Astrocyte (in vitro differentiated cells and primary cell): ENCODE measurements around the gene SERPINF2. TPM values are rescaled to one million over a fixed set of nuclear protein-coding genes. Genes with fewer than 3 reads are reported as not detected.
"Not testable (repeated sequence)": the region's sequence is repeated elsewhere in the genome, so short reads cannot be mapped to it uniquely, and the experiment has no call there.

ENCODE experiments used
- DNase-seq: peaks from one replicate; pipeline ENCODE4 v3.0.0-alpha.2; 2010; ENCODE audit warnings: low read depth
- FAIRE-seq: peaks from 2 replicates; lab custom pipeline; 2011; peaks lifted over from hg19 to GRCh38; lab: Jason Lieb, UNC
- H2AFZ ChIP-seq: 2 replicates; pipeline ENCODE4 v1.6.0; 2012; ENCODE audit warnings: low read depth, low read length, inconsistent platforms
- H3K27ac ChIP-seq: 2 replicates; pipeline ENCODE4 v1.5.1; 2011; ENCODE audit warnings: low read depth, low read length, inconsistent platforms
- H3K27me3 ChIP-seq: 2 replicates; pipeline ENCODE4 v1.6.0; 2011; ENCODE audit warnings: low read length, inconsistent platforms; ENCODE audit not compliant: insufficient read depth
- H3K36me3 ChIP-seq: 2 replicates; pipeline ENCODE4 v1.5.1; 2011; ENCODE audit warnings: low read length, inconsistent platforms; ENCODE audit not compliant: insufficient read depth
- H3K4me1 ChIP-seq: 2 replicates; pipeline ENCODE4 v1.5.1; 2011; ENCODE audit warnings: low read length, inconsistent platforms; ENCODE audit not compliant: insufficient read depth
- H3K4me2 ChIP-seq: 2 replicates; pipeline ENCODE4 v1.6.0; 2012; ENCODE audit warnings: low read length, inconsistent platforms
- H3K4me3 ChIP-seq: 2 replicates; pipeline ENCODE4 v1.5.1; 2011; ENCODE audit warnings: low read depth, mild to moderate bottlenecking, low read length, inconsistent platforms; ENCODE audit not compliant: insufficient read depth
- H3K79me2 ChIP-seq: 2 replicates; pipeline ENCODE4 v1.6.0; 2012; ENCODE audit warnings: mild to moderate bottlenecking, low read length, inconsistent platforms; ENCODE audit not compliant: insufficient read depth
- H3K9ac ChIP-seq: 2 replicates; pipeline ENCODE4 v1.6.0; 2012; ENCODE audit warnings: mild to moderate bottlenecking, low read length, inconsistent platforms
- H3K9me3 ChIP-seq: 2 replicates; pipeline ENCODE4 v1.5.1; 2012; ENCODE audit warnings: low read depth, mild to moderate bottlenecking, low read length, inconsistent platforms; ENCODE audit not compliant: insufficient read depth
- H4K20me1 ChIP-seq: 2 replicates; pipeline ENCODE4 v1.6.0; 2012; ENCODE audit warnings: low read length, inconsistent platforms; ENCODE audit not compliant: insufficient read depth
- H3K27ac Mint-ChIP-seq: one replicate; pipeline ENCODE4 v1.8.0; 2021; ENCODE audit warnings: mild to moderate bottlenecking, mixed read lengths; ENCODE audit not compliant: unreplicated experiment
- H3K27me3 Mint-ChIP-seq: one replicate; pipeline ENCODE4 v1.8.0; 2021; ENCODE audit warnings: low read depth, mixed read lengths; ENCODE audit not compliant: unreplicated experiment
- H3K36me3 Mint-ChIP-seq: one replicate; pipeline ENCODE4 v1.8.0; 2021; ENCODE audit warnings: low read depth, mixed read lengths; ENCODE audit not compliant: unreplicated experiment
- H3K4me1 Mint-ChIP-seq: one replicate; pipeline ENCODE4 v1.8.0; 2021; ENCODE audit warnings: low read depth, mixed read lengths; ENCODE audit not compliant: unreplicated experiment
- H3K4me3 Mint-ChIP-seq: one replicate; pipeline ENCODE4 v1.8.0; 2021; ENCODE audit warnings: mild to moderate bottlenecking, moderate library complexity, mixed read lengths; ENCODE audit not compliant: unreplicated experiment
- H3K9me3 Mint-ChIP-seq: one replicate; pipeline ENCODE4 v1.8.0; 2021; ENCODE audit warnings: mild to moderate bottlenecking, mixed read lengths; ENCODE audit not compliant: unreplicated experiment
- CTCF ChIP-seq: IDR thresholded peaks from 2 replicates; pipeline ENCODE4 v1.5.1; 2011; ENCODE audit warnings: low read depth, mild to moderate bottlenecking, inconsistent platforms, low read length, moderate library complexity; ENCODE audit not compliant: insufficient read depth
- EZH2 ChIP-seq: IDR thresholded peaks from 2 replicates; pipeline ENCODE4 v1.6.1; 2012; ENCODE audit warnings: mild to moderate bottlenecking, low read length, inconsistent platforms; ENCODE audit not compliant: insufficient read depth
- total RNA-seq: library from RNA; stranded (reverse); gene quantifications from 2 replicates; pipeline ENCODE4 v1.2.1, GENCODE V29; 2021

SERPINF2 gene
- total RNA-seq, 1 donor from 2014 or later, result 0.11 TPM

DNA sequence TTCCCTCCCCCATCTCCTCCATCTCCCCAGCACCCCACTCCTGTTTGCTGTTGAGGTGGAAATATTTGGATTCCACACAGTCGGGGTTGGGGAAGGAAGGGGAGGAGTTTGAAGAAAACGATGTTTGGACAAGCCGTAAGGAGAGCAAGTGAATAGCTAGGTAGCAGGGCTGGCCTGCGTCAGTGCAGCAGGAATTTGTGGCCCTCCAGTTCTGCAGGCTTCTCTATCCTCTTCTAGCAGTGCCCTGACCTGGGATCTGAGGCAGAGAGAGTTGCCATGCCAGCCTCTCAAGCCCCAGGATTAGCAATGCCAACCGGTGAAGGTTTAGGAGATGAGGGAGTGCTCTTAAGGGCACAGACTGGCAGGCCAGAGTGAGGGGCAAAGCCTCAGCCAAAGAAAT lies 45.0 kb upstream of the SERPINF2 start:
- H3K4me3 ChIP-seq, result no peak overlapping the region
- H3K4me2 ChIP-seq, result no peak overlapping the region
- H3K27ac Mint-ChIP-seq, result no peak overlapping the region
- TF ChIP-seq EZH2 (no peak), CTCF (no peak)
- H3K27me3 Mint-ChIP-seq, result no peaks in the 10 kb centered on the region
- H4K20me1 ChIP-seq, result no peaks in the 10 kb centered on the region
- no peaks in the 10 kb centered on the region for H3K79me2 ChIP-seq
- H3K36me3 Mint-ChIP-seq, result peaks cover 3% of the 10 kb centered on the region
- no peak overlapping the region for H3K27ac ChIP-seq
- H3K4me1 Mint-ChIP-seq, result peaks cover 2% of the 10 kb centered on the region
- no peak overlapping the region for H3K4me3 Mint-ChIP-seq
- FAIRE-seq (no peak), DNase-seq (no peak)
- H3K9ac ChIP-seq, result no peak overlapping the region
- no peaks in the 10 kb centered on the region for H3K36me3 ChIP-seq
- H3K4me1 ChIP-seq, result no peaks in the 10 kb centered on the region
- peaks cover 5% of the 10 kb centered on the region for H3K9me3 Mint-ChIP-seq
- H3K27me3 ChIP-seq, result no peaks in the 10 kb centered on the region
- no peak overlapping the region for H2AFZ ChIP-seq
- H3K9me3 ChIP-seq, result no peaks in the 10 kb centered on the region

- H3K9me3 ChIP-seq, H3K4me3 ChIP-seq, DNase-seq, H3K4me3 Mint-ChIP-seq, H3K36me3 Mint-ChIP-seq, H3K27ac Mint-ChIP-seq, H4K20me1 ChIP-seq, H2AFZ ChIP-seq, H3K27me3 ChIP-seq, H3K27ac ChIP-seq, FAIRE-seq, H3K4me1 ChIP-seq, H3K4me1 Mint-ChIP-seq, H3K27me3 Mint-ChIP-seq, H3K36me3 ChIP-seq, H3K9ac ChIP-seq, H3K79me2 ChIP-seq, H3K4me2 ChIP-seq, H3K9me3 Mint-ChIP-seq: not testable (repeated sequence)
These were observed 42.8 kb upstream of the SERPINF2 start for GRCh38 chr17:1699891-1700290.

DNA sequence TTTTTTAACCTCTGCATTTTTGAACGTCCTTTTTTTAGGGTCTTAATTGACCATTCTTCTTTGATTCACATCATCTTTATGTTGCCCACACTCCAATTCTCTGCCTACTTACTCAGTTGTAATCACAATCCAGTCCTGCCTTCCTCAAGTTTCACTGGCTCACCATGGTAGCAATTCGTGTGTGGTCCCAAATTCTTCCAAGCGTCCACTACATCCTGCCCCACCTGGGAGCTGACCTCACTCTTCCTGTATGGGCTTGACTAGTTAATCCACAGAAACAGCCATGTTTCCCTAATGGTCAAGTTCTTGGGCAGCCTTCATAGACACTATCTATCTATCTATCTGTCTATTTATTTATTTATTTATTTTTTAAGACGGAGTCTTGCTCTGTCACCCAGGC lies 39.6 kb upstream of the SERPINF2 start:
- Histone ChIP-seq H3K27ac (no peak overlapping the region), H3K9ac (no peak overlapping the region), H2AFZ (no peak overlapping the region), H3K79me2 (no peaks in the 10 kb centered on the region), H4K20me1 (peaks cover 11% of the 10 kb centered on the region), H3K4me2 (peak overlapping the region; percentile 41), H3K36me3 (no peaks in the 10 kb centered on the region), H3K27me3 (no peaks in the 10 kb centered on the region), H3K4me3 (no peak overlapping the region), H3K4me1 (peaks cover 3% of the 10 kb centered on the region), H3K9me3 (no peaks in the 10 kb centered on the region)
- Mint-ChIP-seq H3K4me3 (no peak overlapping the region), H3K36me3 (peaks cover 7% of the 10 kb centered on the region), H3K27ac (no peak overlapping the region), H3K27me3 (no peaks in the 10 kb centered on the region), H3K4me1 (peaks cover 4% of the 10 kb centered on the region), H3K9me3 (no peaks in the 10 kb centered on the region)
- DNase-seq (no peak), FAIRE-seq (no peak)
- TF ChIP-seq CTCF (no peak), EZH2 (no peak)
